Activated CD4-positive, alpha-beta T cell treated with anti-CD3 and anti-CD28 coated beads for 36 hours (primary cell): ENCODE measurements around the gene TMEM186. TPM values are rescaled to one million over a fixed set of nuclear protein-coding genes. Genes with fewer than 3 reads are reported as not detected.

ENCODE experiments used
- ATAC-seq: fragments of 200-7000 bp; cut with Tn5 transposase; one replicate; pipeline ENCODE4 v1.10.0; 2021; ENCODE audit warnings: mild to moderate bottlenecking, moderate library complexity
- CTCF ChIA-PET: fragments of 350-600 bp; sonication (Branson Sonifier 250); formaldehyde crosslinking; loops from one replicate; lab custom pipeline; 2021; ENCODE audit warnings: antibody characterized with exemption; lab: Charles Lee
- POLR2A ChIA-PET: fragments of 350-600 bp; sonication (Branson Sonifier 250); formaldehyde crosslinking; loops from one replicate; lab custom pipeline; 2021; ENCODE audit warnings: antibody characterized with exemption, inconsistent platforms; lab: Charles Lee
- DNase-seq: peaks from one replicate; pipeline ENCODE4 v3.0.0-alpha.2; 2020
- H3K27ac Mint-ChIP-seq: one replicate; pipeline ENCODE4 v1.8.0; 2021; ENCODE audit warnings: mixed read lengths
- H3K27me3 Mint-ChIP-seq: one replicate; pipeline ENCODE4 v1.8.0; 2021; ENCODE audit warnings: mixed read lengths
- H3K36me3 Mint-ChIP-seq: one replicate; pipeline ENCODE4 v1.8.0; 2021; ENCODE audit warnings: low read depth, mixed read lengths
- H3K4me1 Mint-ChIP-seq: one replicate; pipeline ENCODE4 v1.8.0; 2021; ENCODE audit warnings: mixed read lengths
- H3K4me3 Mint-ChIP-seq: one replicate; pipeline ENCODE4 v1.8.0; 2021; ENCODE audit warnings: mild to moderate bottlenecking, moderate library complexity, mixed read lengths
- H3K9me3 Mint-ChIP-seq: one replicate; pipeline ENCODE4 v1.8.0; 2021; ENCODE audit warnings: low read depth, mixed read lengths
- intact Hi-C, 2 experiments: fragments of 100-400 bp; cut with DNase I in 1 of 2; cut with micrococcal nuclease in 1 of 2; formaldehyde crosslinking; loops; one replicate each; pipeline versions ENCODE4 v1.14.2 to v1.15.1; 2022 to 2024; cut with DNase I, micrococcal nuclease
- total RNA-seq, 2 experiments: library from RNA; stranded (reverse); gene quantifications; one replicate each; pipeline ENCODE4 v1.2.3, GENCODE V29; 2021

The TMEM186 gene
- total RNA-seq, 2 experiments from 2014 or later: 9.4 to 14.5 TPM

DNA sequence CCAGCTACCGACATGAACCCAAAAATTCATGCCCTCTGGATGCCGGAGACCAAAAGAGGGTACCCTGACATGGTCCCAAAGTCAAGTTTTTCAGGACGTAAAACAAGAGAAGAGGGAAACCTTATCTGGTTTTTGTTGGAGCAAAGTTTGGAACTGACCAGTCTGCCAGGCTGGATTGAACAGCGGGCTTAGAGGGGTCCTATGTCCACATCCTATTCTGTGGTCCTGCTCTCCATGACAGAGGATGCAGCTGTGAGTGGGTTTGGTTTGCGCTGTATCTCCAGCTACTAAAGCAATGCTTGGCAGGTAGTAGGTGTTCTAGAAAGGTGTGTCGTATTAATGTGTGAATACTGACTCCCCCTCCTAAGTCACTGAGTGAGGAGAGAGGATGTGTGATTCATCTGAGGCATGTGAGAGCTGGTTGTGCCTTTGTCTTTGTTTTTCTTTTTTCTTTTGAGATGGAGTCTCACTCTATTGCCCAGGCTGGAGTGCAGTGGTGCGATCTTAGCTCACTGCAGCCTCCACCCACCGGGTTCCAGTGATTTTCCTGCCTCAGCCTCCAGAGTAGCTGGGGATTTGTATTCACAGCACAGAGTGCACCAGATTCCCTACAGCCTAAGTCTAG lies 31.2 kb upstream of the TMEM186 start:
- intact Hi-C loops: no loop called here
- DNase-seq (no peak), ATAC-seq (no peak)
- H3K4me1 Mint-ChIP-seq: peaks cover 16% of the 10 kb centered on the region
- no peaks in the 10 kb centered on the region for H3K9me3 Mint-ChIP-seq
- CTCF ChIA-PET: interaction anchor here (1.0 kb wide), 1 partner anchor 271 kb away, joined by 3 read pairs; no protein-coding TSS in a partner anchor
- no peak overlapping the region for H3K4me3 Mint-ChIP-seq
- POLR2A ChIA-PET: no interaction called here
- no peak overlapping the region for H3K27ac Mint-ChIP-seq
- no peaks in the 10 kb centered on the region for H3K27me3 Mint-ChIP-seq
- H3K36me3 Mint-ChIP-seq: peaks cover 56% of the 10 kb centered on the region

DNA sequence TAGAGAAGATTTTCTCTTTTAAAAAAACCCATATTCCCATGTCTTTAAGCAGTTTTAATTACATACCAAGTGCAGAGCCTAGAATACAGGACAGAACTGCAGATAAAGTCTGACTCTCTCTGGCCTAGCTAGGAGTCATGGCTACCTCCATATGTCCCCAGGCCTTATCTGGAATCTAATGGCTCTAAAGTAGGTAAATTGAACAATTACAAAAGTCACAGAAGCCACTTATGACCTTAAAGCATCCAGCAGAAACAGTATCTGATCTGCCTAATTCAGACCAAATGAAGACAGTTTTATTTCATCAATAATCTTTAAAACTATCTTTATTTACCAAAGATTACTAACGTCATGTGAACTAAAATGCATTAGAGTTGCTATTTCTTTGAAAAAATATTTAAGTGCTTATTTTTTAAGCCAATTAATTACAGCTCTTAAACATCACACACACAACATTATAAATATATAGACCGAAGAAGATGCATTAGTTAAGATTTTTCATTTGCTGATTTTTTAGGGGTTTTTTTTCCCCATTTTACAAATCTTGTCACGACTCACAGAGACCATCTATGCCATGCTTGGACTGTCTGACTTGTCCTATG lies 28.9 kb upstream of the TMEM186 start:
- ChIA-PET POLR2A (no interaction called here), CTCF (interaction anchor here (1.3 kb wide), 1 partner anchor 111 kb away, joined by 3 read pairs; no protein-coding TSS in a partner anchor)
- Mint-ChIP-seq H3K36me3 (peaks cover 55% of the 10 kb centered on the region), H3K27me3 (no peaks in the 10 kb centered on the region), H3K4me1 (no peaks in the 10 kb centered on the region), H3K9me3 (no peaks in the 10 kb centered on the region), H3K4me3 (no peak overlapping the region), H3K27ac (no peak overlapping the region)
- no peak for ATAC-seq
- no peak for DNase-seq
- intact Hi-C loops: loop anchor here in 1 of 2 experiments (2.0 kb wide), 1 partner anchor 62 kb away; no protein-coding TSS in a partner anchor

DNA sequence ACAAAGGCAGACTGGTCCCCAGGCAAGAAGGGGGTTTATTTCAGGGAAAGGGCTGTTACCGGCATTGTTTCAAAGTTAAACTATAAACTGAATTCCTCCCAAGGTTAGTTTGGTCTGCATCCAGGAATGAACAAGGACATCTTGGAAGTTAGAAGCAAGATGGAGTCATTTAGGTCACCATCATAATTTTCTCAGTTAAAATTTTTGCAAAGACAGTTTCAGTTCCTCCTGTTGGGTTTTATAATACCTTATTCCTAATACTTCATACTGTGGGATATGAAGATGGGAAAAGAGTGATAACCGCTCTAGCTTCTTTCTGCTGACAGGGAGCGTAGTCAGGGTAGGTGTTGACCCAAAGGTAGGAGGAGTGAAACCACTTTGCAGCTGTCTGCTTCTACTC lies 25.0 kb upstream of the TMEM186 start:
- DNase-seq: no peak
- POLR2A ChIA-PET: no interaction called here
- Mint-ChIP-seq H3K27me3 (no peaks in the 10 kb centered on the region), H3K4me1 (peaks cover 4% of the 10 kb centered on the region), H3K9me3 (no peaks in the 10 kb centered on the region), H3K36me3 (peaks cover 55% of the 10 kb centered on the region), H3K4me3 (no peak overlapping the region), H3K27ac (no peak overlapping the region)
- CTCF ChIA-PET: interaction anchor here (0.6 to 0.8 kb wide), 3 partner anchors 16 to 1688 kb away, joined by 3 read pairs; no protein-coding TSS in a partner anchor
- intact Hi-C loops: no loop called here
- ATAC-seq: no peak

DNA sequence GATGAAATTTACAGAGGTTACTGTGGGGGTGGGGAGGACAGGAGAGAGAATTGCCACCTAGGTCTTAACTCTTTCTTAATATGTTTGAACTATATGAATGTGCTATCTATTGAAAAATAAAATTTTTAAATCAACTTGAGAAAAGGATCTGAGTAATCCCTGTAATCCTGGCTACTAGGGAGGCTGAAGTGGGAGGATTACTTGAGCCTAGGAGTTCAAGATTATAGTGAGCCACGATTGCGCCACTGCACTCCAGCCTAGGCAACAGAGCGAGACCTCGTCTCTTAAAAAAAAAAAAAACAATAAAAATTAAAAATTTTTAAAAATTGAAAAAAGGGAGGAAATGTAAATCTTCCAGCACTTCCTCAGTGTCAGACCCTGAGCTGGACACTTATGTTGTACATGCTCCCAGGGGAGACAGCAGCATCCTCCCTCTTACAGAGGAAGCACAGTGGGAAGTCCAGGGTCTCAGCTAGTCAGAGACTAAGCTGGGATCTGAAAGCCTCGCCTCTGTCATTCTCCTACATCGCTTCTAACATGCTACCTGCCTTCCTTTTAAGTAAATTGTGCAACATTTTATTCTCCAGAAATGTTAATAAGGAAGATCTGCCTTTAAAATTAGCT lies 22.1 kb upstream of the TMEM186 start:
- H3K36me3 Mint-ChIP-seq: peaks cover 70% of the 10 kb centered on the region
- no peaks in the 10 kb centered on the region for H3K27me3 Mint-ChIP-seq
- peaks cover 17% of the 10 kb centered on the region for H3K4me1 Mint-ChIP-seq
- ATAC-seq (no peak), DNase-seq (no peak)
- peak overlapping the region; percentile 69 for H3K27ac Mint-ChIP-seq
- intact Hi-C loops: no loop called here
- no peaks in the 10 kb centered on the region for H3K9me3 Mint-ChIP-seq
- CTCF ChIA-PET: interaction anchor here (0.5 to 1.1 kb wide), 4 partner anchors 9 to 148 kb away, joined by 3 to 4 read pairs (median 4); no protein-coding TSS in a partner anchor
- H3K4me3 Mint-ChIP-seq: no peak overlapping the region
- POLR2A ChIA-PET: no interaction called here

DNA sequence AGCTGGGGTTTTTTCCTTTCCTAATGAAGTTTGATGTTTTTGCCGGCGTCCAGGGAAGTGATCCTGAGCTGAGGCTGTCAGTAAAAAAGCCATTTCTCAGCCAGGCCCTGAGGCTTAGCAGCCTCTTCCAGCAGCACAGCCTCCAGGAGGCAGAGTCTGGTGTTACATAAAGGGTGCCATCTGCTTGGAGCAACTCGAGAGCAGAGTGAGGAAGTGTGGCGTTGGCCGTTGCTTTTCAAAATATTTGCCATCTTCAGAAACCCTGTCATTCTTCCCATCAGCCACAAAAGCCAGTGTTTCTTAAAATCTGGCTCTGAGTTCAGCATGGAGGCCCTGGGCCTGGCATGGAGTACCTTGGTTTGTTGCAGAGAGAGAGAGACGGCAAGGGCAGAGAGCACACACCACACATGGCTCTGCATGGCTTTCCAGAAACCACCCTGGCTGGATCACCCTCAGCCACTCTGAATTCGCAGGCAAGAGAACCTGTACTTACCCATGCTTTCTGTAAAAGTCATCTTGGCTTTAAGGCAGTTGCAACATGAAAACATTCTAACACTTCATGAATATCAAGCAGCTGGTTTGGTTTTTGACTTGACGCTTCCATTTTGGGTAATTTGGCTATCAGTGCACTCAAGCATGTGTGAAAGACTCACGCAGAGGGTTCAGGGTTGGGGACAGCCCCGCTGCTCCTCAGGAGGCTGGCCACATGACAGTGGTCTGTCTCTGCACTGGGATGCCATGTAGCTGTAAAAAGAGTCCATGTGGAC lies 21.2 kb upstream of the TMEM186 start:
- H3K36me3 Mint-ChIP-seq: peaks cover 72% of the 10 kb centered on the region
- intact Hi-C loops: no loop called here

DNA sequence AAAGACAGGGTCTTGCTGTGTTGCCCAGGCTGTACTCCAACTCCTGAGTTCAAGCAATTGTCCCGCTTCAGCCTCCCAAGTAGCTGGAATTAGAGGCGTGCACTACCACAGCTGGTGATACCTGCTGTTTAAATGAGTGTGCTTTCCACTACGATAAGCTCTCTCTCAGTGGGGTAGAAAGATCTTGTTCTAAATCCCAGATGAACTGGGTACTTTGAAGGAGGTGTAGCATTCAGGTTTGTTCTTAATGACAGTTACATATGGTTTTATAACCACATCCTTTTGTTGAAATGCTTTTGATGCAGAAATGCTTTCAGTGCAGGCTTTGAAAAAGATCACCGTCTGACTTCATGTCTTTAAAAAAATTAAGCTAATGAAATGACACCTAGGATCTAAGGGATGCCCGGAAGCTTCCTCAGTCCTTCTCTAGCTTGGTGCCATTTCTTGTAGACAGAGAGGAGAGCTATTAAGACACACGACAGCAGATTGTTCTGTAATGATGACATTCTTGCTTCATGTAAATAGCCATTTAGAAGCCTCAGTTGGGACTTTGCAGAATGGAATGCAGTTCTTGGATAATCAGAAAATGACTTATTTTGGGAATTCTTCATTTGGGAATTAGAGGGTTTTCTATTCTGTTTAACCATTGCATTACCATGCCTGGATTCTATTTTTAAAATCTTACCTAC lies 19.7 kb upstream of the TMEM186 start:
- ATAC-seq (peak; percentile 50), DNase-seq (no peak)
- Mint-ChIP-seq H3K4me1 (peaks cover 27% of the 10 kb centered on the region), H3K9me3 (no peaks in the 10 kb centered on the region), H3K36me3 (peaks cover 78% of the 10 kb centered on the region), H3K27me3 (no peaks in the 10 kb centered on the region), H3K27ac (peak overlapping the region; percentile 28), H3K4me3 (no peak overlapping the region)
- ChIA-PET CTCF (interaction anchor here (0.6 to 1.5 kb wide), 6 partner anchors 16 to 1129 kb away, joined by 3 to 4 read pairs (median 4); no protein-coding TSS in a partner anchor), POLR2A (interaction anchor here (0.9 kb wide), 1 partner anchor 11 kb away, joined by 4 read pairs; no protein-coding TSS in a partner anchor)
- intact Hi-C loops: no loop called here

More for the DNA sequence above, 21.2 kb upstream of the TMEM186 start:
- Mint-ChIP-seq H3K27me3 (no peaks in the 10 kb centered on the region), H3K4me1 (peaks cover 21% of the 10 kb centered on the region), H3K9me3 (no peaks in the 10 kb centered on the region), H3K27ac (peak overlapping the region; percentile 69), H3K4me3 (no peak overlapping the region)
- ATAC-seq (no peak), DNase-seq (no peak)
- CTCF ChIA-PET: interaction anchor here (1.1 kb wide), 1 partner anchor 8 kb away, joined by 3 read pairs; no protein-coding TSS in a partner anchor
- POLR2A ChIA-PET: no interaction called here

DNA sequence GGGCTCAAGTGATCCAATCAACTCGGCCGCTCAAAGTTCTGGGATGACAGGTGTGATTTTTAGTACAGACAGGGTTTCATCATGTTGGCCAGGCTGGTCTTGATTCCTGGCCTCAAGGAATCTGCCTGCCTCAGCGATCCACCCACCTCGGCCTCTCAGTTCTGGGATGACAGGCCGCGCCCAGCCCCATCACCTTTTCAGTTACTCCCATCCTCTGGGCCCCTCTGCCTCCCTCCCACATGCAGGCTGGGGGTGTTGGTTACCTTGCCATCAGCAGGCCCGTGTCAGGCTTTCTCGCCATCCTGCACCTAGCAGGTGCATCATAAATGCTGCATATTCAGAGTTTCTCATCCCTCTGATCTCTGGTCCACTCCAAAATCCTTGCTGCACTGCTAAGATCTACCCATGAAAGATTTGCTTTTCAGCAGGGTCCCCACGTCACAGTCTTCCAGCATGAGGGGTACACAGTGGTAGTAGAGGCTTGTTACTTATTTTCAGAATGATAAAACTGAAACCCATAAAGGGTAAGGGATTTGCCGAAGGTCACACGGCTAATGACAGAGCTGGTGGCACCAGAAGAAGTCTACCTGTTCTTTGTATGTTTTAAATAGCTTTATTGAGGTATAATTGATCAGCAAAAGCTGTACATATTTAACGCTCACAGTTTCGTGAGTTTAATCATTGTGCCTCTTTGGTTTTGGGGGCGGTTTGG lies 16.8 kb upstream of the TMEM186 start:
- Mint-ChIP-seq H3K27me3 (no peaks in the 10 kb centered on the region), H3K9me3 (no peaks in the 10 kb centered on the region), H3K4me3 (no peak overlapping the region), H3K4me1 (peaks cover 27% of the 10 kb centered on the region), H3K36me3 (peaks cover 76% of the 10 kb centered on the region), H3K27ac (peak overlapping the region; percentile 55)
- peak; percentile 30 for DNase-seq
- ChIA-PET POLR2A (interaction anchor here (0.6 kb wide), 1 partner anchor 14 kb away, joined by 5 read pairs; no protein-coding TSS in a partner anchor), CTCF (no interaction called here)
- intact Hi-C loops: no loop called here
- ATAC-seq: peak; percentile 49

DNA sequence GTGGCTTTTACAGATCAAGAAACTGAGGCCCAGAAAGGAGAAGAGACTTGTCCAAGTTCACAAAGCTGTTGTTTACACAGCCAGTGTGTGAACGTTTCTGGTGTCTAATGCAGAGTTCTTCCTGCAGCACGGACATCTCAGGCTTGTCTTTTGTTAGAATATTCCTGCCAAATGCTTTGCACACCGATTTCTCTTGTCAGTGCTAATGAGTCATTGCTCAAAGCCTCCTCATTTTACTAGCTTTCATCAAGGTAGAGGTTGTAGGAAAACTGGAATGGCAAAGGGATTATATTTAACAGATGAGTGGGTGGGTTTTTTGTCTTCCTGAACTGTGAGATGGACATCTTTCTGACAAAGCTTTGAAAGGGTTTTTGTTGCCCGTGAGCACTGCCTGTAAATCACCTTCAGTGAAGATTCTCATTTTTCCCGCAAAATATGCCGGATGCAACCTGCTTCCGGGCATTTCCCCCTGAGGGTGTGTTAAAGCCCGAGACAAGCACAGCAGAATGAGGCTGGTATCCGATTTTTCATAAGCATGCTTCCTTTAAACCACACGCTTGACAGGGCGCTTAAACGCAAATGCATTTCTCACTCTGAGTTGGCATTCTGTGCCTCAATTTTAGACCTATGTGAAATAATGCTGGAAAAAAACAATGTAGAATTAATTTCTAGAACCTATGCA lies 14.9 kb upstream of the TMEM186 start:
- DNase-seq: no peak
- peaks cover 23% of the 10 kb centered on the region for H3K4me1 Mint-ChIP-seq
- no peaks in the 10 kb centered on the region for H3K9me3 Mint-ChIP-seq
- H3K27me3 Mint-ChIP-seq: no peaks in the 10 kb centered on the region
- no peak for ATAC-seq
- ChIA-PET POLR2A (no interaction called here), CTCF (interaction anchor here (0.6 to 0.7 kb wide), 2 partner anchors 116 to 281 kb away, joined by 3 to 4 read pairs; no protein-coding TSS in a partner anchor)
- peaks cover 77% of the 10 kb centered on the region for H3K36me3 Mint-ChIP-seq
- intact Hi-C loops: no loop called here
- no peak overlapping the region for H3K4me3 Mint-ChIP-seq
- no peak overlapping the region for H3K27ac Mint-ChIP-seq

DNA sequence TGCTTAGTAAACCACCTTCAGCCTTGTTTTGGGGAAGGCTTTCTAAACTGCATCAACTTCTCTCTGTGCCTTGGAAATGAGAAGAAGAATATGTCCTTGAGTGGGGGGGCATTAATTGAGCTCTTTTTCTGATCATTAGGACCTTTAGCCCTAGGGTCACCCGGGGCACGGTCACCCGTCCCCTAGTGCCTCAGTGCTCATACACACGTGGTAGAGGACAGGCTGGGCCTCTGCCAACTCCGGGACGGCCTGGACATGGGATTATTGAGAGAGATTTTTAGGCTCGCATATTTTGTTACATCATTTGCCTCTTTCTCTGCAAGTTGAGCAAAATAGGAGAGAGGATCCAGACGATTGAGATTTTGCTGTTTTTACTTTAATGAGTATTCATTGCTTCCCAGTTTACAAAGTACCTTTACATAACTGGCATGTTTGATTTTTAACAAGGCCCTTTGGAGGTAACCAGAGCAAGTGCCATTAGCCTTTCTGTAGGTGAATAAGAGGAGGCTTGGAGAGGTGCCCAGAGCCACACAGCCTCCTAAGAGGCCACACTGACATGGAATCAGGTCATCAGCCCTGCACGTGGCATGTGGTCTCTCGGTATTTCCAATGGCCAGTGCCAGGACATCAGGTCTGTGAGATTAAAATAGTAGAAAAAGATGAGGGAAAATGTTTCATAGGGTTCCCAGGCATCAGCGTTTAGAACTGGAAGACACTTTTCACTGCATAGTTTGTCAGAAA lies 11.3 kb upstream of the TMEM186 start:
- no peaks in the 10 kb centered on the region for H3K9me3 Mint-ChIP-seq
- ATAC-seq: no peak
- POLR2A ChIA-PET: no interaction called here
- CTCF ChIA-PET: interaction anchor here (1.0 kb wide), 2 partner anchors 8 to 200 kb away, joined by 3 to 4 read pairs; no protein-coding TSS in a partner anchor
- intact Hi-C loops: no loop called here
- DNase-seq: no peak
- no peaks in the 10 kb centered on the region for H3K27me3 Mint-ChIP-seq
- peaks cover 6% of the 10 kb centered on the region for H3K4me1 Mint-ChIP-seq
- no peak overlapping the region for H3K27ac Mint-ChIP-seq
- no peak overlapping the region for H3K4me3 Mint-ChIP-seq
- peaks cover 71% of the 10 kb centered on the region for H3K36me3 Mint-ChIP-seq
